Measurements from ENCODE around the gene COL23A1. TPM values are rescaled to one million over a fixed set of nuclear protein-coding genes. Genes with fewer than 3 reads are reported as not detected.

Gene COL23A1
- total RNA-seq, 2 experiments from 2014 or later = 0.15 TPM; not detected in 1

DNA sequence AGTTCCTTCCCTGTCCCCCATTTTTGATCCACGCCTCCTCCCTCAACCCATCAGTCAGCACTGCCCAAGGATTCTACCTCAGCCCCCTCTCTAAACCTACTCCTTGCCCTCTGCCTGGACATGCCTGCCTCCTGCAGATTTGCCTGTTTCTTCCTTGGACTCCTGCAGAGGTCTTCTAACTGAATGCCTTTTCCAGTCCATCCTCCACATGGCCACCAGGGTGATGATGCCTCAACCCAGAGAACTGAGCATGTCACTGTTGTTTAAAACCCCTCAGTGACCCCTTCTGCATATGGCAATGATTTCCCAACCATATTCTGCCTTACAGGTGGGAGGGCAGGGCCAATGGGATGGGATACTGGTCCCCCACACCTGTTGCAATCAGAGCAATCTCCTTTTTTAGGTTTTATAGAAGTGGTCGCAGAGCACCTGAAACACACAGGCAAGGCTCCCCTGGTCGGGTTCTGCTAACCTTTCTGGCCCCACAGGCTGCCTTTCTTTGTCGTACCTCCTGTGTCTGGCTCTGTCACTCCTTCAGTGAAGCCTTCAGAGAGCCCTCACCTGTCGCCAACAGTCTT is 366.9 kb downstream of the COL23A1 start:
- H3K27ac Mint-ChIP-seq = no peak overlapping the region
- peaks cover 21% of the 10 kb centered on the region for H3K4me1 Mint-ChIP-seq (ENCODE audit: low read depth)
- intact Hi-C loops (cut with micrococcal nuclease) = no loop called here
- peaks cover 43% of the 10 kb centered on the region for H3K36me3 Mint-ChIP-seq
- no peak overlapping the region for H3K4me3 Mint-ChIP-seq
- H3K27me3 Mint-ChIP-seq = no peaks in the 10 kb centered on the region
- ChIA-PET CTCF (no interaction called here), POLR2A (no interaction called here)
- no peaks in the 10 kb centered on the region for H3K9me3 Mint-ChIP-seq
- no peak for DNase-seq

DNA sequence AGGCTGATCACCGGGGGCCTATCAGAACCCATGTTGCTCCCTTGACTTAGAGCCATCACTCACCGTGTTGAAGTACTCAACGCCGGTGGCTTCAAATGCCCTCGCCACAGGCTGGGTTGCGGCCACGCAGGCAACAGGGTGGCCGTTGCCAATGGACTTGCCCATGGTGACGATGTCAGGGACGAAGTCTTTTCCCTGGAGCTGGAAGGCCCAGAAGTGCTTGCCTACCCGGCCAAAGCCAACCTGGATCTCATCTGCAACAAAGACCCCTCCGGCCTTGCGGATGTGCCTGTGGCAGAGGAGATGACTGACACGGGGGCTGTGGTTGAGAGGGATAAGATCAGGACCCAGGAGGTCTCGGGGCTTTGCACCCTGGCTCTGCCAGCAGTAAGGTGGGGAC is 367.9 kb downstream of the COL23A1 start:
- peaks cover 12% of the 10 kb centered on the region for H3K4me1 Mint-ChIP-seq (ENCODE audit: low read depth)
- intact Hi-C loops (cut with micrococcal nuclease) = no loop called here
- H3K36me3 Mint-ChIP-seq = peaks cover 35% of the 10 kb centered on the region
- H3K4me3 Mint-ChIP-seq = no peak overlapping the region
- H3K27ac Mint-ChIP-seq = no peak overlapping the region
- ChIA-PET POLR2A (interaction anchor here (1.6 kb wide), 1 partner anchor 9 kb away, joined by 9 read pairs; the partner anchor contains the start of gene PHYKPL), CTCF (no interaction called here)
- no peaks in the 10 kb centered on the region for H3K27me3 Mint-ChIP-seq
- no peaks in the 10 kb centered on the region for H3K9me3 Mint-ChIP-seq
- DNase-seq = no peak

DNA sequence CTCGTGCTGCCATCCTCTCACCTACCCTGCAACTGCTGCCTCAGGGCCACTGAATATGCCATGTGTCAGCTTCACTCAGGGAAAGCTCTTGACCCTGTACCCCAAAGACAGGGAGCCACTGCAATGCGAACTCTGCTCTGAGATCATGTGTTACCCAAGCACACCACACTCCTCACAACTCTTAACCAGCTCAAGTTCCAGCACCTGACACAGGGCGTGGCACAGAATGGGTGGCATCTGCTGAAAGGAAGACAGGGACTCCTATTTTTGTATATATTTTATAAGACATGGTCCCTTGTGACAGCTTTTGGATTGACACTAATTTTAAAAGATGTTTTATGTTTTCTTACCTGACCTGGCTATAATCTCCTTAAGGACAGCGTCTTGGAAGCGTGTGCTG is 368.3 kb downstream of the COL23A1 start:
- no peaks in the 10 kb centered on the region for H3K27me3 Mint-ChIP-seq
- ChIA-PET POLR2A (interaction anchor here (1.6 kb wide), 1 partner anchor 10 kb away, joined by 9 read pairs; the partner anchor contains the start of gene PHYKPL), CTCF (no interaction called here)
- no peaks in the 10 kb centered on the region for H3K9me3 Mint-ChIP-seq
- no peak overlapping the region for H3K4me3 Mint-ChIP-seq
- H3K36me3 Mint-ChIP-seq = peaks cover 31% of the 10 kb centered on the region
- intact Hi-C loops (cut with micrococcal nuclease) = no loop called here
- H3K27ac Mint-ChIP-seq = no peak overlapping the region
- peaks cover 9% of the 10 kb centered on the region for H3K4me1 Mint-ChIP-seq (ENCODE audit: low read depth)
- no peak for DNase-seq

DNA sequence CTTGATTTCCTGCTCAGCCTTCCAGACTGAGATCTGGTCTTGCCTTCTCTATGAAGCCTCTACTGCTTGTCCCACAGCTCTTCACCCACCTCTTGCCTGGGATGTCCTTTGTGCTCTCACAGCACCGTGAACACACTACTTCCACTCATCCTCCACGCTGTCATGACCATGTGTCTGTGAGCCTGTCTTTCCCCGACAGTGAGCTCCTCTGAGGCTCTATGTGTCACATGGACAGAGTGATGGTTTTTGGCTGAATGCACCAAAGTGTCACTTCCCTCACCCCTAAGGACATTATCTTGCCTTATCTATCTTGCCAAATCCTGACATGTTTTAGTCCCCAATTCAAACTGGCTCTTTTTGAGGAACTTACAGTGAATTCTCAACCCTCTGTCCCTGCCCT is 368.9 kb downstream of the COL23A1 start:
- CTCF ChIA-PET = interaction anchor here (0.6 kb wide), 1 partner anchor 13 kb away, joined by 3 read pairs; no protein-coding TSS in a partner anchor
- POLR2A ChIA-PET = interaction anchor here (1.6 kb wide), 1 partner anchor 10 kb away, joined by 9 read pairs; the partner anchor contains the start of gene PHYKPL
- intact Hi-C loops (cut with micrococcal nuclease) = no loop called here
- H3K27me3 Mint-ChIP-seq = no peaks in the 10 kb centered on the region
- no peak for DNase-seq
- no peak overlapping the region for H3K4me3 Mint-ChIP-seq
- H3K4me1 Mint-ChIP-seq (ENCODE audit: low read depth) = peaks cover 8% of the 10 kb centered on the region
- peaks cover 32% of the 10 kb centered on the region for H3K36me3 Mint-ChIP-seq
- no peaks in the 10 kb centered on the region for H3K9me3 Mint-ChIP-seq
- H3K27ac Mint-ChIP-seq = peak overlapping the region; percentile 1

DNA sequence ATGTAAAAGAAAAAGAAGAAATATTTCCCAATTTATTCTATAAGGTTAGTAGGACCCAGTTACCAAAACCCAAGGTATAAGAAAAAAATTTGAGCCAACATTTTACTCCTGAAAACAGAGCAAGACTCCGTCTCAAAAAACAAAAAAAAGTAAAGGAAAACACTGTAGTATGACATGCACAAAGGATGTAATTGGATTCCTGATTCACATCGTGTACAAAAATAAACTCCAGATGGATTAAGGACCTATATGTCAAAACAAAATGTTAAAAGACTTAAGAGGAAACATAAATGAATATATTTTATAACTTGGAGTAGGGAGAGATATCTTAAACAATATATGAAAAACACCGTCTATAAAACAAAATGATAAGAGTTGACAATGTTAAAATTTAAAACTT is 371.4 kb downstream of the COL23A1 start:
- ChIA-PET POLR2A (no interaction called here), CTCF (no interaction called here)
- no peak for DNase-seq
- Mint-ChIP-seq H3K27me3 (no peaks in the 10 kb centered on the region), H3K36me3 (peaks cover 34% of the 10 kb centered on the region), H3K9me3 (no peaks in the 10 kb centered on the region), H3K4me1 (ENCODE audit: low read depth) (peaks cover 13% of the 10 kb centered on the region), H3K4me3 (no peak overlapping the region), H3K27ac (no peak overlapping the region)
- intact Hi-C loops (cut with micrococcal nuclease) = no loop called here

DNA sequence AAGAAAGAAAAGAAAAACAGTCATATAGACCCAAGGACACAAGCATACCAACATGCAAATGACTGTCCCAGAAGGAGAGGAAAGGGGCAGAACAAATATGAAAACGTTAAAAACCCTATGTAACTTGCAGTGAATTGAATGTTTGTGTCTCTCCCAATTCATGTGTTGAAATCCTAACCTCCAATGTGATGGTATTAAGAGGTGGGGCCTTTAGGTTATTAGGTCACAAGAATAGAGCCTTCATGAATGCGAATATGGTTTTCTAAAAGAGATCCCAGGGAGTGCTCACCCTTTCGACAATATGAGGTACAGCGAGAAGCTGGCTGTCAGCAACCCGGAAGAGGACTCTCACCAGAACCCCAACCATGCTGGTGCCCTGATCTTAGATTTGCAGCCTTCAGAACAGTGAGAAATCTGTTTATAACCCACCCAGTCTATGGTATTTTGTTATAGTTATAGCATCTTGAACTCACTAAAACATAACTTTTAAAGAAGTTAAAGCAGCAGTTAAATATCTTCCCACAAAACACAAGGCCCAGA is 371.9 kb downstream of the COL23A1 start:
- peaks cover 39% of the 10 kb centered on the region for H3K36me3 Mint-ChIP-seq
- DNase-seq = no peak
- intact Hi-C loops (cut with micrococcal nuclease) = no loop called here
- H3K27me3 Mint-ChIP-seq = no peaks in the 10 kb centered on the region
- no peak overlapping the region for H3K4me3 Mint-ChIP-seq
- H3K4me1 Mint-ChIP-seq (ENCODE audit: low read depth) = peaks cover 19% of the 10 kb centered on the region
- no peaks in the 10 kb centered on the region for H3K9me3 Mint-ChIP-seq
- H3K27ac Mint-ChIP-seq = no peak overlapping the region
- CTCF ChIA-PET = no interaction called here
- POLR2A ChIA-PET = no interaction called here

DNA sequence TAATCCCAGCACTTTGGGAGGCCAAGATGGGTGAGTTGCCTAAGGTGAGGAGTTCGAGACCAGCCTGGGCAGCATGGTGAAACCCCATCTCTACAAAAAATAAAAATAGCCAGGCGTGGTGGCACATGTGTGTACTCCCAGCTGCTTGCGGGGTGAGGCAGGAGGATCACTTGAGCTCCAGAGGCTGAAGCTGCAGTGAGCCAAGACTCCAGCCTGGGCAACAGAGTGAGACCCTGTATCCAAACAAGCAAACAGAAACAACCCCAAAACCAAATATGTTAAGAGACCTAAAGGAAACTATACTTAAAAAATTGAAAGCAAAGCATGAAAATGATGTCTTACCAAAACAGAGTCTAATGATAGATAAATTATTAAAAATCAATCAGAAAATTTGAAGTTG is 373.4 kb downstream of the COL23A1 start:
- intact Hi-C loops (cut with micrococcal nuclease) = no loop called here
- Mint-ChIP-seq H3K36me3 (peaks cover 37% of the 10 kb centered on the region), H3K27ac (no peak overlapping the region), H3K4me1 (ENCODE audit: low read depth) (peaks cover 19% of the 10 kb centered on the region), H3K27me3 (no peaks in the 10 kb centered on the region), H3K9me3 (no peaks in the 10 kb centered on the region), H3K4me3 (no peak overlapping the region)
- no peak for DNase-seq
- ChIA-PET CTCF (interaction anchor here (1.4 kb wide), 1 partner anchor 18 kb away, joined by 6 read pairs; no protein-coding TSS in a partner anchor), POLR2A (interaction anchor here (1.0 kb wide), 1 partner anchor 12 kb away, joined by 5 read pairs; the partner anchor contains the start of gene HNRNPAB)

DNA sequence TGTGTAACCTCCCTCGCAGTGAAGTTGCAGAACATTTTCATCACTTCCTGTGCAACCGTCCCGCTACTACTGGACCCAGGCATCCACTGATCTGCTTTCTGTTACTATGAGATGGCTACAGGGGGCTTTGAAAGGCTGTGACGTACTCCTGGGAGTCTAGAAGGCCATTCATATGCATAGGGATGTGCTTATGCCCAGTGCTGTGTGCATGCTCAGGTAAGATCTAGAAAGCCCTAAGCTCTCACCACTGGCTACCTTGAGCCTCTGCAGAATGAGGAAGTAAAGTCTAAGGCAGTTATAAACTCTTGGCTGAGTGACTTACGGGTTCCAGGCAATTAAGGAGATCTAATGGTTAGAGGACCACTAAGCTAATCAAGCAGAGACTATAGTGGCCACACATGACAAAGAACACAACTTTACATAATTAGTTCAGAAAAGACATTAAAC is 374.1 kb downstream of the COL23A1 start:
- H3K9me3 Mint-ChIP-seq = no peaks in the 10 kb centered on the region
- peaks cover 44% of the 10 kb centered on the region for H3K36me3 Mint-ChIP-seq
- H3K4me1 Mint-ChIP-seq (ENCODE audit: low read depth) = peaks cover 12% of the 10 kb centered on the region
- no peaks in the 10 kb centered on the region for H3K27me3 Mint-ChIP-seq
- DNase-seq = no peak
- CTCF ChIA-PET = interaction anchor here (1.4 kb wide), 1 partner anchor 19 kb away, joined by 6 read pairs; no protein-coding TSS in a partner anchor
- H3K27ac Mint-ChIP-seq = peak overlapping the region; percentile 80
- intact Hi-C loops (cut with micrococcal nuclease) = no loop called here
- H3K4me3 Mint-ChIP-seq = no peak overlapping the region
- POLR2A ChIA-PET = interaction anchor here (1.0 to 1.9 kb wide), 2 partner anchors 9 to 12 kb away, joined by 5 to 10 read pairs; partner anchors contain the start of gene HNRNPAB

DNA sequence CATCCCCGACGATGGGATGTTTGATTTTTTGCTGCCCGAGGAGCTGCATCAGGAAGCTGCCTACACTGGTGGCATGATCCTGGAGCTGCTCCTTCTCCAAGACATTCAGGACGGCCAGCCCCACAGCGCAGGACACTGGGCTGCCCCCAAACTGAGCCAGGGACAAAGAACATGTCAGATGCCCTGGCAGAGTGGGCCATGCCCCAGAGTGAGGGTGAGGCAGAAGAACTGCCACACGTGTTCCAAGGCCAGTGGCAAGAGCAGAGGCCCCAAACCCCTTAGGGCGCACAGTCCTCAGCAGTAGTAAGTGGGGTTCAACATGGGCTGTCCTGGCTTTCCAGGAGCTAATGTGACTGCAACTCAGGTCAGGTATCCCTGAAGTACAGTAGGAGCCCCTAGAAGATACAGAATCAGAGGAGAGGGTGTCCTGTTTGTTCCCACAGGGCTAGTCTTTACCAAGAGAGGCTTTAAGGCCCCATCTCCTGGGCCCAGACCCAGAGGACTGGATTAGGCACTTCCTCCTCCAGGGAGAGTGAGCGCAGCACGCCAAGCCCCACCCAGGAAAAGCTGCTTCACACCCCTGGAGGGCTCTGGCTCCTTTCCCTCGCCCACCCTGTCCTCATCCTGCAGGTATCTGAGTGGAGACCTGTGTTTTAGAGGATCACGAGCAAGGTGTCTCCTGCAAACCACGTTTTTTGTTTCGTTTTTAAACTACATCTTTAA is 374.8 kb downstream of the COL23A1 start:
- peaks cover 46% of the 10 kb centered on the region for H3K36me3 Mint-ChIP-seq

DNA sequence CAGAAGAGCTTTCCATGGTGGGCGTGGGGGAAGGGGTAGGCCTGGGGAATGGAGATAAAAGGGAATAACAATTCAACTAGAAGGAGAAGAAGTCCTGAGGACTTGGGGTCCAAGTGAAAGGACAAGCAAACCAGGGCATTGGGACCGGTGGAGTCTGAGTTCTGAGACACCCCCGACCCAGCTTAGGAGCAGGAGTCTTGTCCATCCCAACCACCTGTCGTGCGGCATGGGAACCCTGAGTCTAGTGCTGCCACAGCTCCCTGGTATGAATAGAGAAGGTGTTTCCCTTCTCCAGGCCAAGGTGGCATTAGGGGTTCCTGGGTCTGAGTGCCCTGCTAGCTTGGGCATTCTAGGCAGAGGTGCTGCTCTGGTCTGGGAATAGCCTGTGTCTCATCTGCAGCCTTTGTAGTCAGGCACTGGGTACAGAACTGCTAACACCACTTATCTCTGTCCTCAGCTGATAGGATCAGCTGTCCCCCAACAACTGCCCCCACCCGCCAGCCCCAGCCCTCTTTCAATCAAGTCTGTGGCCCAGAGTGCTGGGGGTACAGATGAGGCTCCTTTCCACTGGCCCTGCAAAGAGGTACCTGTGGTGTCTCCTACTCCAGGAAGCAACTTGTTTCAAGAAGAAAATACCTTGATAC is 375.9 kb downstream of the COL23A1 start:
- H3K36me3 Mint-ChIP-seq = peaks cover 55% of the 10 kb centered on the region
- CTCF ChIA-PET = no interaction called here
- no peaks in the 10 kb centered on the region for H3K9me3 Mint-ChIP-seq
- POLR2A ChIA-PET = interaction anchor here (0.7 to 3.3 kb wide), 4 partner anchors 9 to 1345 kb away, joined by 3 to 23 read pairs (median 4); partner anchors contain the start of gene HNRNPAB
- no peaks in the 10 kb centered on the region for H3K27me3 Mint-ChIP-seq
- intact Hi-C loops (cut with micrococcal nuclease) = no loop called here
- H3K4me3 Mint-ChIP-seq = no peak overlapping the region
- peaks cover 16% of the 10 kb centered on the region for H3K4me1 Mint-ChIP-seq (ENCODE audit: low read depth)
- H3K27ac Mint-ChIP-seq = no peak overlapping the region
- no peak for DNase-seq

More for the DNA sequence above, 374.8 kb downstream of the COL23A1 start:
- H3K9me3 Mint-ChIP-seq = no peaks in the 10 kb centered on the region
- peaks cover 12% of the 10 kb centered on the region for H3K4me1 Mint-ChIP-seq (ENCODE audit: low read depth)
- peak overlapping the region; percentile 80 for H3K27ac Mint-ChIP-seq
- CTCF ChIA-PET = interaction anchor here (1.4 kb wide), 1 partner anchor 20 kb away, joined by 6 read pairs; no protein-coding TSS in a partner anchor
- DNase-seq = no peak
- H3K4me3 Mint-ChIP-seq = no peak overlapping the region
- POLR2A ChIA-PET = interaction anchor here (1.0 to 1.9 kb wide), 4 partner anchors 9 to 1344 kb away, joined by 3 to 10 read pairs (median 4); partner anchors contain the start of gene HNRNPAB
- H3K27me3 Mint-ChIP-seq = no peaks in the 10 kb centered on the region
- intact Hi-C loops (cut with micrococcal nuclease) = no loop called here

DNA sequence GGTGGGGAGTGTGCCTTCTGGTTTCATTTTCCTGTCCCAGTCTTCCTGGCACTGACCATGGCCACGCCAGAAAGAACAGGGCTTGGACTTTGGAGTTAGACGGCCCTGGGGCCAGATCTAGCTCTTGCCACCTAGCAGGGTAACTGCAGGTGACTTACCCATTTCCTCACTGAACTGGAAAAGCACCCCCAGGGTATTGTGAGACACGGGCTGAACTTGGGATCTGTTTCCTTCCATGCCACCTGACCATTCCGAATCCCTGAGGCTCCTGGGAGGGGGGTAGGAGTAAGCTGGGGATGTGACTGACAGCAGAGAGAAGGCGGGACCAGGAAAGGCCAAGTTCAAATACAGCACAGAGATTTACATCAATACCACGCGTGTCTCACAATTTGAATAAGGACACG is 376.4 kb downstream of the COL23A1 start:
- H3K4me1 Mint-ChIP-seq (ENCODE audit: low read depth) = peaks cover 20% of the 10 kb centered on the region
- no peak overlapping the region for H3K27ac Mint-ChIP-seq
- DNase-seq = no peak
- ChIA-PET POLR2A (interaction anchor here (0.7 to 3.3 kb wide), 5 partner anchors 8 to 57 kb away, joined by 3 to 23 read pairs (median 3); partner anchors contain the start of gene HNRNPAB), CTCF (no interaction called here)
- no peaks in the 10 kb centered on the region for H3K27me3 Mint-ChIP-seq
- H3K9me3 Mint-ChIP-seq = no peaks in the 10 kb centered on the region
- peaks cover 57% of the 10 kb centered on the region for H3K36me3 Mint-ChIP-seq
- no peak overlapping the region for H3K4me3 Mint-ChIP-seq
- intact Hi-C loops (cut with micrococcal nuclease) = no loop called here
